ENCODE results near the gene PPP4R3B. TPM values are rescaled to one million over a fixed set of nuclear protein-coding genes. Genes with fewer than 3 reads are reported as not detected.
A peak's percentile ranks its signal among the peaks of the same experiment; 100 is the strongest.

Gene PPP4R3B
- total and polyA plus RNA-seq, 2 of the 13 experiments (the other 11 are each of a cell fraction or from before 2014, with no cell fraction given), result 24.2 to 53.0 TPM

GRCh38 chr2:55617175-55618024 lies at the start of gene PPP4R3B (continued):
- no peak for TF ChIP-seq EZH2 (conservative IDR thresholded peaks at IDR 0.05; ENCODE audit: low read depth, low read length)
- TF ChIP-seq, protein P1, sequence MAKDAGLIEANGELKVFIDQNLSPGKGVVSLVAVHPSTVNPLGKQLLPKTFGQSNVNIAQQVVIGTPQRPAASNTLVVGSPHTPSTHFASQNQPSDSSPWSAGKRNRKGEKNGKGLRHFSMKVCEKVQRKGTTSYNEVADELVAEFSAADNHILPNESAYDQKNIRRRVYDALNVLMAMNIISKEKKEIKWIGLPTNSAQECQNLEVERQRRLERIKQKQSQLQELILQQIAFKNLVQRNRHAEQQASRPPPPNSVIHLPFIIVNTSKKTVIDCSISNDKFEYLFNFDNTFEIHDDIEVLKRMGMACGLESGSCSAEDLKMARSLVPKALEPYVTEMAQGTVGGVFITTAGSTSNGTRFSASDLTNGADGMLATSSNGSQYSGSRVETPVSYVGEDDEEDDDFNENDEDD (CRISPR knock-in tag; IDR thresholded peaks at IDR 0.05; ENCODE audit: borderline replicate concordance), result peak; percentile 94
- peak; percentile 91 for TF ChIP-seq MED1 (CRISPR knock-in tag; IDR thresholded peaks at IDR 0.05)
- no peak; the same call in 1 of the 2 replicates for TF ChIP-seq BRCA1 (CRISPR knock-in tag; IDR thresholded peaks at IDR 0.05)
- no peak for TF ChIP-seq ZMYM2 (CRISPR knock-in tag; IDR thresholded peaks at IDR 0.05)
- TF ChIP-seq KLF13 (CRISPR knock-in tag; IDR thresholded peaks at IDR 0.05), result peak; percentile 95; the same call in 1 of the 2 replicates
- peak; percentile 12 for TF ChIP-seq SKI (IDR thresholded peaks at IDR 0.05; ENCODE audit: partially characterized antibody)
- peak; percentile 45 for TF ChIP-seq TAF15 (IDR thresholded peaks at IDR 0.05; ENCODE audit: low read depth, low read length, poor library complexity, severe bottlenecking)
- TF ChIP-seq ESRRA (CRISPR knock-in tag; IDR thresholded peaks at IDR 0.05; ENCODE audit: low read depth), result peak; percentile 14; the same call in 1 of the 2 replicates
- 0 out of 2 replicates have a peak, but pooled peaks have one; percentile 46 for TF ChIP-seq ZNF101 (CRISPR knock-in tag; IDR thresholded peaks at IDR 0.05; ENCODE audit: borderline replicate concordance, low read depth)
- TF ChIP-seq, protein P2, sequence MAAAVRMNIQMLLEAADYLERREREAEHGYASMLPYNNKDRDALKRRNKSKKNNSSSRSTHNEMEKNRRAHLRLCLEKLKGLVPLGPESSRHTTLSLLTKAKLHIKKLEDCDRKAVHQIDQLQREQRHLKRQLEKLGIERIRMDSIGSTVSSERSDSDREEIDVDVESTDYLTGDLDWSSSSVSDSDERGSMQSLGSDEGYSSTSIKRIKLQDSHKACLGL (CRISPR knock-in tag; IDR thresholded peaks at IDR 0.05), result peak; percentile 89
- peak; percentile 62; the same call in 1 of the 2 replicates for TF ChIP-seq RCOR2 (CRISPR knock-in tag; IDR thresholded peaks at IDR 0.05)
- peak; percentile 98; the same call in 1 of the 2 replicates for TF ChIP-seq ZNF558 (CRISPR knock-in tag; IDR thresholded peaks at IDR 0.05; ENCODE audit: borderline replicate concordance)
- TF ChIP-seq KDM3A (CRISPR knock-in tag; IDR thresholded peaks at IDR 0.05; ENCODE audit: low read depth), result peak; percentile 96
- TF ChIP-seq ZFP1 (CRISPR knock-in tag; IDR thresholded peaks at IDR 0.05), result no peak; the same call in 1 of the 2 replicates
- peak; percentile 91 for TF ChIP-seq PHF8 (CRISPR knock-in tag; IDR thresholded peaks at IDR 0.05)
- no peak for TF ChIP-seq ZNF468 (CRISPR knock-in tag; IDR thresholded peaks at IDR 0.05)
- no peak; the same call in 1 of the 2 replicates for TF ChIP-seq ZNF446 (CRISPR knock-in tag; IDR thresholded peaks at IDR 0.05)
- peak; percentile 99 for TF ChIP-seq ZNF639 (CRISPR knock-in tag; conservative IDR thresholded peaks at IDR 0.05)
- peak; percentile 98 for TF ChIP-seq TBX2 (CRISPR knock-in tag; IDR thresholded peaks at IDR 0.05; ENCODE audit: borderline replicate concordance)
- 0 out of 2 replicates have a peak, but pooled peaks have one; percentile 2 for TF ChIP-seq STAG1 (CRISPR knock-in tag; IDR thresholded peaks at IDR 0.05)
- TF ChIP-seq MIXL1 (CRISPR knock-in tag; IDR thresholded peaks at IDR 0.05), result peak; percentile 83
- 0 out of 2 replicates have a peak, but pooled peaks have one; percentile 40 for TF ChIP-seq ZBTB34 (CRISPR knock-in tag; IDR thresholded peaks at IDR 0.05)
